CD4-positive, alpha-beta T cell (primary cell): ENCODE results near the gene KIF3C. TPM values are rescaled to one million over a fixed set of nuclear protein-coding genes. Genes with fewer than 3 reads are reported as not detected.

ENCODE experiments used
- ATAC-seq: fragments of 200-7000 bp; cut with Tn5 transposase; one replicate; pipeline ENCODE4 v1.10.0; 2022; ENCODE audit warnings: mild to moderate bottlenecking; ENCODE audit not compliant: poor library complexity
- CTCF ChIA-PET: fragments of 350-600 bp; sonication (Branson Sonifier 250); formaldehyde crosslinking; loops from one replicate; lab custom pipeline; 2021; ENCODE audit warnings: antibody characterized with exemption, inconsistent platforms; lab: Charles Lee
- POLR2A ChIA-PET: fragments of 350-600 bp; sonication (Branson Sonifier 250); formaldehyde crosslinking; loops from one replicate; lab custom pipeline; 2021; ENCODE audit warnings: antibody characterized with exemption, inconsistent platforms; lab: Charles Lee
- DNase-seq, 14 experiments: peaks; one replicate each; pipeline ENCODE4 v3.0.0-alpha.2; 2013 to 2020; ENCODE audit warnings: mixed read lengths in 2 of 14
- H3K27ac ChIP-seq, 2 donors: one replicate each; pipeline versions ENCODE4 v1.5.1 to v1.7.0; 2013; ENCODE audit warnings: low read length in 2 of 2, low read depth in 1 of 2, mild to moderate bottlenecking in 1 of 2
- H3K27me3 ChIP-seq, 2 experiments: 1 replicate in 1 of 2; 2 replicates in 1 of 2; pipeline versions ENCODE4 v1.6.1 to v1.7.0; 2013; ENCODE audit warnings: low read length in 2 of 2, control low read depth in 1 of 2, mild to moderate bottlenecking in 1 of 2, moderate library complexity in 1 of 2; ENCODE audit not compliant: insufficient read depth in 2 of 2, control insufficient read depth in 1 of 2
- H3K36me3 ChIP-seq: one replicate; pipeline ENCODE4 v1.6.1; 2013; ENCODE audit warnings: low read length, control low read depth; ENCODE audit not compliant: insufficient read depth
- H3K4me1 ChIP-seq: one replicate; pipeline ENCODE4 v1.6.1; 2013; ENCODE audit warnings: low read length, control low read depth; ENCODE audit not compliant: insufficient read depth
- H3K4me3 ChIP-seq: one replicate; pipeline ENCODE4 v1.5.1; 2013; ENCODE audit warnings: mild to moderate bottlenecking, low read length, moderate library complexity
- H3K9me3 ChIP-seq, 2 experiments: 1 replicate in 1 of 2; 2 replicates in 1 of 2; pipeline versions ENCODE4 v1.6.1 to v1.7.0; 2013; ENCODE audit warnings: low read length in 2 of 2, mild to moderate bottlenecking in 2 of 2, control low read depth in 1 of 2, moderate library complexity in 1 of 2; ENCODE audit not compliant: control insufficient read depth in 1 of 2, insufficient read depth in 1 of 2
- H3K27ac Mint-ChIP-seq: one replicate; pipeline ENCODE4 v1.8.0; 2020; ENCODE audit warnings: mixed read lengths
- H3K27me3 Mint-ChIP-seq: one replicate; pipeline ENCODE4 v1.8.0; 2021; ENCODE audit warnings: mixed read lengths
- H3K36me3 Mint-ChIP-seq: one replicate; pipeline ENCODE4 v1.8.0; 2021; ENCODE audit warnings: low read depth, mixed read lengths
- H3K4me1 Mint-ChIP-seq: one replicate; pipeline ENCODE4 v1.8.0; 2021; ENCODE audit warnings: low read depth, mixed read lengths
- H3K4me3 Mint-ChIP-seq: one replicate; pipeline ENCODE4 v1.8.0; 2020; ENCODE audit warnings: mild to moderate bottlenecking, mixed read lengths
- H3K9me3 Mint-ChIP-seq: one replicate; pipeline ENCODE4 v1.8.0; 2020; ENCODE audit warnings: mixed read lengths
- CTCF ChIP-seq: fragments of 200-600 bp; IDR thresholded peaks from one replicate; pipeline ENCODE4 v1.8.0; 2022; ENCODE audit warnings: antibody characterized with exemption, mild to moderate bottlenecking
- intact Hi-C, 2 experiments: fragments of 100-400 bp; cut with DNase I in 1 of 2; cut with micrococcal nuclease in 1 of 2; formaldehyde crosslinking; loops; one replicate each; pipeline versions ENCODE4 v1.15.1 to v1.9.0; 2023 to 2025; cut with DNase I, micrococcal nuclease
- total RNA-seq, 174 experiments: library from RNA in 2 of 174; stranded (reverse) in 2 of 174; gene quantifications; one replicate each; pipeline ENCODE4 v1.2.3 and lab custom pipeline; 2021 to 2026

KIF3C gene
- total RNA-seq, 2 experiments from 2014 or later = 1.8 to 3.4 TPM

GRCh38 chr2:25994509-25994908, 12.2 kb upstream of the KIF3C start:
- H3K4me3 ChIP-seq = no peak overlapping the region
- Mint-ChIP-seq H3K4me3 (no peak overlapping the region), H3K27me3 (no peaks in the 10 kb centered on the region), H3K36me3 (no peaks in the 10 kb centered on the region), H3K9me3 (no peaks in the 10 kb centered on the region), H3K27ac (no peak overlapping the region), H3K4me1 (peaks cover 8% of the 10 kb centered on the region)
- ChIA-PET POLR2A (no interaction called here), CTCF (interaction anchor here (1.3 kb wide), 1 partner anchor 190 kb away, joined by 3 read pairs; no protein-coding TSS in a partner anchor)
- TF ChIP-seq CTCF = no peak
- no peaks in the 10 kb centered on the region for H3K27me3 ChIP-seq
- intact Hi-C loops = loop anchor here (5.0 kb wide), 4 partner anchors 38 to 583 kb away; partner anchors contain the start of genes ADGRF3 (in 1 of the 2), RAB10 (in 1 of the 2) and SELENOI (in 1 of the 2)
- no peak overlapping the region for H3K27ac ChIP-seq
- no peak for ATAC-seq
- H3K36me3 ChIP-seq = no peaks in the 10 kb centered on the region
- DNase-seq = no peak
- no peaks in the 10 kb centered on the region for H3K9me3 ChIP-seq
- H3K4me1 ChIP-seq = peaks cover 9% of the 10 kb centered on the region

DNA sequence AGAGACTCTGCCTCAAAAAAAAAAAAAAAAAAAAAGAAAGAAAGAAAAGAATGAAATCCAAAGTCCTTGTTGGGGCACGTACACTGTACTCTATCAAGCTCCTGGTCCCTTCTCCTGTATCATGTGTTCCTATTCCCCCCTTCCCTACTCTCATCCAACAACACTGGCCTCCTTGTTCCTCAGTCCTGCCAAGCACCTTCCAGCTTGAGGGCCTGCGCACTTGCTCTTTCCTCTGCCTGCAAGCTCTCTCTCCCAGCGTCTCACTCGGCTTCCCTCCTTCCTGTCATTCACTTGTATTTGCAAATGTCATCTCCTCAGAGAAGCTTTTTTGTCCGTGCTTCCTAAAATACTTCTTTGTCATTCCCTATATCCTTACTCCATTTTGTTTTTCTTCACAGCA, 10.8 kb upstream of the KIF3C start:
- no peaks in the 10 kb centered on the region for H3K9me3 ChIP-seq
- intact Hi-C loops = loop anchor here (5.0 kb wide), 4 partner anchors 39 to 584 kb away; partner anchors contain the start of genes ADGRF3 (in 1 of the 2), RAB10 (in 1 of the 2) and SELENOI (in 1 of the 2)
- H3K4me1 ChIP-seq = peaks cover 9% of the 10 kb centered on the region
- H3K36me3 ChIP-seq = no peaks in the 10 kb centered on the region
- H3K27me3 Mint-ChIP-seq = no peaks in the 10 kb centered on the region
- no peak overlapping the region for H3K4me3 Mint-ChIP-seq
- peaks cover 8% of the 10 kb centered on the region for H3K4me1 Mint-ChIP-seq
- no peak for TF ChIP-seq CTCF
- no peaks in the 10 kb centered on the region for H3K27me3 ChIP-seq
- no peak for DNase-seq
- CTCF ChIA-PET = interaction anchor here (0.9 kb wide), 1 partner anchor 144 kb away, joined by 3 read pairs; no protein-coding TSS in a partner anchor
- H3K27ac Mint-ChIP-seq = no peak overlapping the region
- POLR2A ChIA-PET = no interaction called here
- no peaks in the 10 kb centered on the region for H3K9me3 Mint-ChIP-seq
- H3K4me3 ChIP-seq = no peak overlapping the region
- no peaks in the 10 kb centered on the region for H3K36me3 Mint-ChIP-seq
- ATAC-seq = no peak
- H3K27ac ChIP-seq = no peak overlapping the region

- peaks cover 9% of the 10 kb centered on the region for H3K4me1 ChIP-seq
- DNase-seq (no peak), ATAC-seq (no peak)
- H3K9me3 Mint-ChIP-seq = no peaks in the 10 kb centered on the region
- H3K4me1 Mint-ChIP-seq = peaks cover 8% of the 10 kb centered on the region
- no peaks in the 10 kb centered on the region for H3K9me3 ChIP-seq
- no peak overlapping the region for H3K27ac Mint-ChIP-seq
- intact Hi-C loops = loop anchor here (5.0 kb wide), 4 partner anchors 40 to 585 kb away; partner anchors contain the start of genes ADGRF3 (in 1 of the 2), RAB10 (in 1 of the 2) and SELENOI (in 1 of the 2)
- H3K27me3 Mint-ChIP-seq = no peaks in the 10 kb centered on the region
- no peak for TF ChIP-seq CTCF
- ChIA-PET POLR2A (interaction anchor here (1.6 kb wide), 1 partner anchor 155 kb away, joined by 4 read pairs; no protein-coding TSS in a partner anchor), CTCF (interaction anchor here (0.9 kb wide), 1 partner anchor 145 kb away, joined by 3 read pairs; no protein-coding TSS in a partner anchor)
- H3K27ac ChIP-seq = no peak overlapping the region
- no peaks in the 10 kb centered on the region for H3K36me3 Mint-ChIP-seq
- H3K4me3 Mint-ChIP-seq = no peak overlapping the region
- H3K4me3 ChIP-seq = no peak overlapping the region
- H3K36me3 ChIP-seq = no peaks in the 10 kb centered on the region
- no peaks in the 10 kb centered on the region for H3K27me3 ChIP-seq
These were observed 10.3 kb upstream of the KIF3C start for GRCh38 chr2:25992556-25992955.
